Measurements from ENCODE around the gene IMMP2L. TPM values are rescaled to one million over a fixed set of nuclear protein-coding genes. Genes with fewer than 3 reads are reported as not detected.
A peak's percentile ranks its signal among the peaks of the same experiment; 100 is the strongest.

IMMP2L gene
- total RNA-seq, 1 donor from 2014 or later, result 21.5 TPM

DNA sequence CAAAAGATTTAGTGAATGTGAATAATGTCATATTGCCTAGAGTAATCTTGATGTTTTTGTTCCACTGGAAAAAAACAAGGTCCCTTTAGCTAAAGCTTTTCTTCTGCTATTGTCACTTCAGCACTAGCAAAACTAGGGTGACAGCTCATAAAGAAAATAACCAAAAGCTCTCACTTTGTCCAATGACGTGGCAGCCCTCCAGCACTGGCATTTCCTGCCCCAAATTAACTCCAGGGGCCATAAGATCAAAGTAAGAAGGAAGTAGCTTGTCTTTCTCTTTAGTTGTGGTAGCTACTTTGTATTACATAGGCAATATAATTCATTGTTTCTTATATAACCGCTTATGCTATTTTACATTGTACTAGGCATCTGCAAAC is 424.1 kb downstream of the IMMP2L start:
- DNase-seq (ENCODE audit: low spot score), result peak; percentile 11
- Mint-ChIP-seq H3K36me3 (no peaks in the 10 kb centered on the region), H3K9me3 (no peaks in the 10 kb centered on the region), H3K4me3 (no peak overlapping the region), H3K27me3 (ENCODE audit: insufficient read depth, low read depth) (no peaks in the 10 kb centered on the region), H3K27ac (no peak overlapping the region), H3K4me1 (peaks cover 15% of the 10 kb centered on the region)
- H3K4me1 ChIP-seq, result peaks cover 27% of the 10 kb centered on the region
- no peak overlapping the region for H3K9ac ChIP-seq
- H4K20me1 ChIP-seq (ENCODE audit: low read depth), result no peaks in the 10 kb centered on the region
- no peaks in the 10 kb centered on the region for H3K36me3 ChIP-seq
- no peak overlapping the region for H3K4me3 ChIP-seq
- H3K27ac ChIP-seq, result peak overlapping the region; percentile 62
- no peak overlapping the region for H2AFZ ChIP-seq (replicated peaks)
- H3K4me2 ChIP-seq, result no peak overlapping the region
- H3K9me3 ChIP-seq (ENCODE audit: low read depth), result no peaks in the 10 kb centered on the region
- no peak for TF ChIP-seq EZH2 (IDR thresholded peaks at IDR 0.05)
- TF ChIP-seq EZH2phosphoT487 (IDR thresholded peaks at IDR 0.05), result no peak
- TF ChIP-seq, protein P1, sequence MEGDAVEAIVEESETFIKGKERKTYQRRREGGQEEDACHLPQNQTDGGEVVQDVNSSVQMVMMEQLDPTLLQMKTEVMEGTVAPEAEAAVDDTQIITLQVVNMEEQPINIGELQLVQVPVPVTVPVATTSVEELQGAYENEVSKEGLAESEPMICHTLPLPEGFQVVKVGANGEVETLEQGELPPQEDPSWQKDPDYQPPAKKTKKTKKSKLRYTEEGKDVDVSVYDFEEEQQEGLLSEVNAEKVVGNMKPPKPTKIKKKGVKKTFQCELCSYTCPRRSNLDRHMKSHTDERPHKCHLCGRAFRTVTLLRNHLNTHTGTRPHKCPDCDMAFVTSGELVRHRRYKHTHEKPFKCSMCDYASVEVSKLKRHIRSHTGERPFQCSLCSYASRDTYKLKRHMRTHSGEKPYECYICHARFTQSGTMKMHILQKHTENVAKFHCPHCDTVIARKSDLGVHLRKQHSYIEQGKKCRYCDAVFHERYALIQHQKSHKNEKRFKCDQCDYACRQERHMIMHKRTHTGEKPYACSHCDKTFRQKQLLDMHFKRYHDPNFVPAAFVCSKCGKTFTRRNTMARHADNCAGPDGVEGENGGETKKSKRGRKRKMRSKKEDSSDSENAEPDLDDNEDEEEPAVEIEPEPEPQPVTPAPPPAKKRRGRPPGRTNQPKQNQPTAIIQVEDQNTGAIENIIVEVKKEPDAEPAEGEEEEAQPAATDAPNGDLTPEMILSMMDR (IDR thresholded peaks at IDR 0.05), result no peak
- H3K79me2 ChIP-seq (ENCODE audit: low read depth), result no peaks in the 10 kb centered on the region
- H3K27me3 ChIP-seq, result no peaks in the 10 kb centered on the region
- H3F3A ChIP-seq (ENCODE audit: low read depth), result no peaks in the 10 kb centered on the region

DNA sequence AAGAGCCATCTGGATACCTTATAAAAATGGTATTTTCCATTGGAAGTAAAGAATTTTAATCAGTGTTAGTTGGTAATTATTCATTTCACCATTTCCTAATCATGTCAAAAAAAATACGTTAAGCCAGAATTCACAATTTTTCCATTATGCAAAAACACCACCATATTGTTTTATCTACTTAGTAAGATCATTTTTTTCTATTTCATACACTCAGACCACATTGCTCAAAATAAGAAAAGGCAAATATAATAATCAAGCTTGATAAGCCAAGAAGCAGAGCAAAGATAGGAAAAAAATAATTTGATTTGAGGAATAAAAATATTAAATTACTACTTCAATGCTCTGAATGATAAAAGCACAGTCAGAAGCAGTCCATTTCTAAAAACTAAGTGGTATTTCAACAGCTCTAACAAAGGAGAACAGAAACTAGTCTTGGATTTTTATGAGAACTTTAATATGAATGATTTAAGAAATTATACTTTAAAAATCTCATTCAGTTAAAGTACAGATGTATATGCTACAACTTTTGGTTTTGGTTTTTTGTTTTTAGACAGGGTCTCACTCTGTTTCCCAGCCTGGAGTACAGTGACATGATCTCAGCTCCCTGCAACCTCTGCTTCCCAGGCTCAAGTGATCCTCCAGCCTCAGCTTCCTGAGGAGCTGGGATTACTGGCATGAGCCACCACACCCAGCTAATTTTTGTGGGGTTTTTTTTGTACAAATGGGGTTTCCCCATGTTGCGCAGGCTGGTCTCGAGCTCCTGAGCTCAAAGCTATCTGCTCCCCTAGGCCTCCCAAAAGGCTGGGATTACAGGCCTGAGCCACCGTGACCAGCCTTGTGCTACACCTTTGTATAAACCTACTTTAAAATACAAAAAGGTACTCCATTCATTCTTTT is 424.7 kb downstream of the IMMP2L start:
- H2AFZ ChIP-seq (replicated peaks), result no peak overlapping the region
- no peaks in the 10 kb centered on the region for H3K27me3 Mint-ChIP-seq (ENCODE audit: insufficient read depth, low read depth)

DNA sequence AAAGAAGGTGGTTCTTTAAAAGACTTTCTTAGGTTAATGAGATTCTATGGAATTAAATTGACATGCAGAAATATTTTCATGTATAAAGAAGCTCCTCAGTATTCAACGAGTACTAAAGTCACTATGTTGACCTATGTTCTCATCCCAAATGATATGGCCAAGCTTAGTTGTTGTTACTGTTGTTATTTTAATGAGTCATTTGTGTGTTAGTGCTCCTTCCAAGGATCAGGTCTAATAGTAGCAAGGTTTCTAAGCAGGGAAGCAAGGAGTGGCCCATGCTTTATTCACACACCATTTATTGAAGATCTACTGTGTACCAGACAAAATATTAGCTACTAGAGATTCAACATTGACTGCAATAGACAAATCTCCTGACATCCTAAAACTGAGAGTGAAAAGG is 429.5 kb downstream of the IMMP2L start:
- Histone ChIP-seq H3K4me2 (no peak overlapping the region), H3K27me3 (no peaks in the 10 kb centered on the region), H2AFZ (replicated peaks) (no peak overlapping the region), H3K4me1 (peaks cover 6% of the 10 kb centered on the region), H3K4me3 (no peak overlapping the region), H3K27ac (no peak overlapping the region), H3F3A (ENCODE audit: low read depth) (no peaks in the 10 kb centered on the region), H3K36me3 (no peaks in the 10 kb centered on the region), H4K20me1 (ENCODE audit: low read depth) (no peaks in the 10 kb centered on the region), H3K9ac (no peak overlapping the region), H3K79me2 (ENCODE audit: low read depth) (no peaks in the 10 kb centered on the region), H3K9me3 (ENCODE audit: low read depth) (no peaks in the 10 kb centered on the region)
- Mint-ChIP-seq H3K27me3 (ENCODE audit: insufficient read depth, low read depth) (no peaks in the 10 kb centered on the region), H3K4me1 (peaks cover 8% of the 10 kb centered on the region), H3K4me3 (no peak overlapping the region), H3K9me3 (no peaks in the 10 kb centered on the region), H3K27ac (no peak overlapping the region), H3K36me3 (no peaks in the 10 kb centered on the region)
- TF ChIP-seq, protein P1 (IDR thresholded peaks at IDR 0.05), result no peak
- TF ChIP-seq EZH2 (IDR thresholded peaks at IDR 0.05) (no peak), EZH2phosphoT487 (IDR thresholded peaks at IDR 0.05) (no peak)
- no peak for DNase-seq (ENCODE audit: low spot score)

More for the DNA sequence above, 424.7 kb downstream of the IMMP2L start:
- Histone ChIP-seq H3F3A (ENCODE audit: low read depth) (no peaks in the 10 kb centered on the region), H3K4me3 (no peak overlapping the region), H3K4me1 (peaks cover 27% of the 10 kb centered on the region), H3K27ac (peak overlapping the region; percentile 62), H3K36me3 (no peaks in the 10 kb centered on the region), H3K9ac (no peak overlapping the region), H3K4me2 (no peak overlapping the region), H3K27me3 (no peaks in the 10 kb centered on the region), H4K20me1 (ENCODE audit: low read depth) (no peaks in the 10 kb centered on the region), H3K79me2 (ENCODE audit: low read depth) (no peaks in the 10 kb centered on the region), H3K9me3 (ENCODE audit: low read depth) (no peaks in the 10 kb centered on the region)
- H3K27ac Mint-ChIP-seq, result no peak overlapping the region
- H3K4me3 Mint-ChIP-seq, result no peak overlapping the region
- no peaks in the 10 kb centered on the region for H3K9me3 Mint-ChIP-seq
- H3K36me3 Mint-ChIP-seq, result no peaks in the 10 kb centered on the region
- TF ChIP-seq, protein P1 (IDR thresholded peaks at IDR 0.05), result no peak
- TF ChIP-seq EZH2 (IDR thresholded peaks at IDR 0.05) (no peak), EZH2phosphoT487 (IDR thresholded peaks at IDR 0.05) (no peak)
- DNase-seq (ENCODE audit: low spot score), result peak; percentile 37
- peaks cover 15% of the 10 kb centered on the region for H3K4me1 Mint-ChIP-seq
